ENCODE results near the gene PLEKHD1.

PLEKHD1 gene

DNA sequence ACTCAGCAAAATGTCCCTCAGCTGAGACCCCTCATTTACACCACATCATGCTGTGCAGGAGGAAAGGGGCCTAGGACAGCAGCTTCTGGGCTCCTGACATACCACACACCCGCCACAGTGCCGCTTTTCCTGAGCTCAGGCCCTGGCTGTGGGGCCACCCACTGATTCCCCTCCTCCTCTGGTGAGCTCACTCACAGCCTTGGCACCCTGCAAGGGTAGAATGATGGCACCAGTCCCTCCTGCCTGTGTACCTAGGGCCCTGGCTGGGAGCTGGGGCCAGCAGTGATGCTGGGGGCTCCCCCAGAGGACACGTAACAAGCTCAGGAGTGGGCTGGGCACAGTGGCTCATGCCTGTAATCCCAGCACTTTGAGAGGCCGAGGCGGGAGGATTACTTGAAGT lies 44.4 kb downstream of the PLEKHD1 start:
- H3K4me3 ChIP-seq (ENCODE audit: low read depth, low read length): no peak overlapping the region
- DNase-seq (ENCODE audit: low read depth): no peak
- TF ChIP-seq CTCF (conservative IDR thresholded peaks at IDR 0.05; ENCODE audit: low read depth, low read length): no peak

GRCh38 chr14:69529563-69529962 lies 45.0 kb downstream of the PLEKHD1 start:
- DNase-seq (ENCODE audit: low read depth): no peak
- H3K4me3 ChIP-seq (ENCODE audit: low read depth, low read length): no peak overlapping the region
- TF ChIP-seq CTCF (conservative IDR thresholded peaks at IDR 0.05; ENCODE audit: low read depth, low read length): no peak

GRCh38 chr14:69530095-69530494 lies 45.6 kb downstream of the PLEKHD1 start:
- TF ChIP-seq CTCF (conservative IDR thresholded peaks at IDR 0.05; ENCODE audit: low read depth, low read length): no peak

GRCh38 chr14:69531135-69531534 lies 46.6 kb downstream of the PLEKHD1 start:
- no peak for TF ChIP-seq CTCF (conservative IDR thresholded peaks at IDR 0.05; ENCODE audit: low read depth, low read length)
- DNase-seq (ENCODE audit: low read depth): no peak
- H3K4me3 ChIP-seq (ENCODE audit: low read depth, low read length): no peak overlapping the region

More at GRCh38 chr14:69530095-69530494, 45.6 kb downstream of the PLEKHD1 start:
- H3K4me3 ChIP-seq (ENCODE audit: low read depth, low read length): no peak overlapping the region
- no peak for DNase-seq (ENCODE audit: low read depth)

DNA sequence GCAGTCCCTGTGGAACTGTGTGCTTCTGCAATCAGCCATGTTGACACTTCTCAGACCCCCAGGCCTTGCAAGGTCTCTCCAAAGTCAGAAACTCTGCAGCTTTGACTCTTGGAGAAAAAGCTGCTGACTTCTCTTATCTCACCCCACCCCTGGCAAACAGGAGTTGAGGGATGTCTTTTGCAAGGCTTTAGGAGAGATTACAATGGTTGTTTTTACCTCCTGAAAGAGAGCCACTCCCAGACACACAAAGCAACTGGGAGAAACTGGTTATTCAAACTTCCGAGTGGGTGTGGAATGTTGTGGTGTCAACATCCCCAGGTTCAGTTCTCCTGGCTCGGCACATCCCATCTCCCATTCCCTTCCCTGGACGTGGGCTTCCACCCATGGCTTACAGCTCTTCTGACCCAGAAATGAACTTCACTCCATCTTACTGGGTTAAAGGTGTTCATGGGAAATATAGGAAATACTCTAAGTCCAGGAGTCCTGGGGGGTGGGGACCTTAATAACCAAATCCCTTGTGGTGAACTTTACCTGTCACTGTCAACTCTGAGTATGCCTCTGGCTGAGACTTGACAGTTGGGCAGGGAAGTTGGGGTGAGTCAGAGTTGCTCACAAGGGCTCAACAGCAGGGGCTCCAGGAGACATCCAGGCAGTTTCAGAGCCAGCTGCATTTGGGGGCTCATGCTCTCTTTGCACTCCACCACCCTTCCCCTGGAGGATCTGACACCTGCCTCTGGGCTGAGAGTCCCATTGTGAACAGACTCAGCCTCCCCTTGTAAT lies 48.2 kb downstream of the PLEKHD1 start:
- no peak for DNase-seq (ENCODE audit: low read depth)
- no peak overlapping the region for H3K4me3 ChIP-seq (ENCODE audit: low read depth, low read length)
- no peak for TF ChIP-seq CTCF (conservative IDR thresholded peaks at IDR 0.05; ENCODE audit: low read depth, low read length)

- peak; percentile 67 for DNase-seq (ENCODE audit: low read depth)
- no peak overlapping the region for H3K4me3 ChIP-seq (ENCODE audit: low read depth, low read length)
- peak; percentile 90 for TF ChIP-seq CTCF (conservative IDR thresholded peaks at IDR 0.05; ENCODE audit: low read depth, low read length)
These were observed 50.8 kb downstream of the PLEKHD1 start for GRCh38 chr14:69535230-69535848.

DNA sequence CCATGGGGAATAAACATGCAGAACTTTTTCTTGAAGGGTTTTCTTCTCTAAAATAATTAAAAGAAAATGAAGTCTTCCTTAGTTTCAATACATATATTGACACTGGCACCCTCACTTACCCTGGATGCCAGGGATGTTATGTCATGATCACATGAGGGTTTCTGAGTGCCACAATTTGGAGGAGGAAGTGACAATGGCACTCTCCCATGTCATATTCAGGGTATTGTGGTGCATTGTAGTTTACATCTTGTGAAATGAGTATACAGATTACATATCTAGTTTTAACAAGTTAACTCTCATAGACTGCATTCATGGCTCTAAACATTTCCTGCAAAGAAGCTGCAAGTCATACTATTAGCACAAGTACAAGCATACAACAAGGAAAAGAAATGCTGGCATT lies 52.4 kb downstream of the PLEKHD1 start:
- no peak overlapping the region for H3K4me3 ChIP-seq (ENCODE audit: low read depth, low read length)
- DNase-seq (ENCODE audit: low read depth): no peak
- TF ChIP-seq CTCF (conservative IDR thresholded peaks at IDR 0.05; ENCODE audit: low read depth, low read length): no peak
